NCI-H128 (cell line): ENCODE results near the gene ARNT2.

Experiments
- DNase-seq: peaks from one replicate; lab custom pipeline; 2025; ENCODE audit not compliant: unreplicated experiment; lab: John Stamatoyannopoulos, UW

The ARNT2 gene

DNA sequence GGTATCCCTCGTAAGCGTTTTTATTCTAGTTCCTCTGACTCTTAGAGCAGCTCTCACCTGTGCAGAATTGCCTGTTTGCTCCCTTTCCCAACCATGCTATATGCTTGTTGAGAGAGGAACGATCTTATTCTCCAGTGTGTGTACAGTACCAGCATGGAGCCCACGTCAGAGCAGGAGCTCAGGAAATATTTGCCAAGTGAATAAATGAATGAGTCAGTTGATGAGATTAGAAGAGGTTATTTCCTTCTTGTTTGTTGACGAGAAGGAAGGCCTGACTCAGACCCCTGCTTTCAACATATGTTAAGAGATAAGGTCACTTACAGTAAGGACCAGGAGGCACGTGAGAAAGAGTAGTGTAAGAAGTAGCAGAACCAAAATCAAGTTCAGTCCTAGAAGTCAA, 184.6 kb downstream of the ARNT2 start:
- no peak for DNase-seq

GRCh38 chr15:80590761-80591355, 186.7 kb downstream of the ARNT2 start:
- DNase-seq, result no peak

- no peak for DNase-seq
Observed at GRCh38 chr15:80591471-80591870, 187.3 kb downstream of the ARNT2 start.

DNA sequence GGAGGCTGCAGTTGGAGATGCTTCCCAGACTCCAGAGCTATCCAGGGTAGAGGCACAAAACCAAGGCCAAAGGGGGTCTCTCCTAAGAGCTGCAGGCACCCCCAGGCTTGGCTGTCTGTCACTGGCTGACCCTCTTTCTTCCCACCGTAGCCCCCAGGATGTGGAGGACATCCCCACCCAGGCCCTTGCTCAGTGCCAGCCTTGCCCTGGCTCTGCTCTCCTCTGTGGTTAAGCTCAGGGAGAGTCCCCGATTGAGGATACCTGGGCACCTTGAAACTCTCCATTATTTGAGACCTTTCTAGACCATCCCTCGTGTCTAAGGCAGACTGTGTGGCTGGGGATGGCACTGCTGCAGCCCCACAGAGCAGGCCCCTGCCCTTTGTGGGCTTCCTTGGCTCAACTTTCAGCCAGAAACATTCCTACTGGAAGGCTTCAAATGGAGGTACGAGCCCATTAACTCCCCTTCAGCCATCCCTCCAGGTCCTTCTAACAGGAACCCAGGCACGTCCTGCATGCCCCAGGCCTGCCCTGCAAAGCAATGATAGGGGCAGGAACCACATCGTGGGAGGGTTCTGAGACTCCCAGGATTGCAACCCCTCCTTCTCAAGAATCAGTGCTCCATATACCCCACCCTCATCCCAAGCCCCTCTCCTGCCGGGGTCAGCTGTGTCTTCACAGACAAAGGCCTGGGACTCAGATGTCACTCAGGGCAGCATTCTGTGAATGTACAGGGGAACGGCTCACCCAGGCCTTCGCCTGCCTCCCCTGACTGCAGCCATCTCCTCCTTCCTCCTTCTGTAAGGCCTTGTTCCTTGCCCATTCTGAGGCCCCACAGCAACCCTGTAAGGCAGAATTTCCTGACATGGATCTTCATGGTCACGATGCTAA, 188.0 kb downstream of the ARNT2 start:
- DNase-seq, result no peak

- DNase-seq, result no peak
Observed at GRCh38 chr15:80593486-80594030, 189.4 kb downstream of the ARNT2 start.

DNA sequence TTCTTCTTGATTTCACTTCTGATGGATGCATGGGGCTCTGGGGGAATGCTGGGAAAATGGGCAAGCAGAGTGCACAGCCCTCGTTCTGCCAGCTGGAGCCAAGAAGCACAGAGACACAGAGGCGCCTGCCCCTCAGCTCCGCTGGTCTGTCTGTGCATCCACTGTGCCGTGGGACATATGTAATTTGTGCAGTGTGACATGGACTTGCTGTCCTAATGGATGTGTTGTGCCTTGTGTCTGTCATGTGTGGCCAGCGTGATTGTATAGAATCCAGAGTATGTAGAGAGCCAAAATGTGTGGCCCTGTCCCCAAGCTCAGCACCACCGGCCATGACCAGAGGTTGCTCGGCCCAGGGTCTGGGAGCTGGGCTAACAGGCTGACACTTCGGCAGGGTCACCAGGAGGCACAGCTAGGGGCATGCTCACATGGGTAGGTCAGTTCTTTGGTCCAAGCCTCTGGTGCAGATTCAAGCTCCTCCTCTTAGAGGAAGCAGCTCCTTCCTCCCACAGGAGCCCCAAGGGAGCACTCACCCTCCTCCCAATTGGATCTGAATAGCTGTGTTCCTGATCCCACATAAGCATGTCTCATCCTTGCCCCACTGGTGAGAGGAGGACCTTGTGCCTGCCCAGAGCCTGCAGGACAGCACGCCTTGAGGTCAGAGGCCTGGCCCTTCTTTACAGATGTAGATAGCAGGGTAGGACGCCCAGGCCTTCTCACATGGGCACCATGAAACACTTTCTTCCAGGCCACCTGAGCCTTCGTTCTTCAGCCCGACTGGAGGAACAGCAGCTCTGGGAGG, 190.1 kb downstream of the ARNT2 start:
- no peak for DNase-seq

- no peak for DNase-seq
Observed at GRCh38 chr15:80595396-80595795, 191.2 kb downstream of the ARNT2 start.

GRCh38 chr15:80596521-80596976, 192.4 kb downstream of the ARNT2 start:
- DNase-seq, result no peak

DNA sequence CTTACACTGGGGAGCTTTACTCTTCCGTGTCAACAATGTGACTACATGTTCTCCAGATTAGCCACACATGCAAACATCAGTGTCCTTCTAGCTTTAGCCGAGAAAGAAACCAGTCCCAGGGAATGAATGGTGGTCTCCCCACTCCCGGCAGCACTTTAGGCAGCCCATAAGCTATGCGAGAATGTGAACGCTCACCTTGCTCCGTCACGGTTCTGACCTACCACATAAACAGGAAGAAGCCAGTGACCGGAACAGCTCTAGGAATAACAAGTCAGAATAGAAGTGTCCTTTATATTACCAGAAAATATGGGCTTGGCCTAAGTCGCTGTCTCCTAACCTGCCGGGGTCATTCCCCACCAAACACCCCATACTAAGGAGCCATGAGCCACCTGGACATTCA, 192.9 kb downstream of the ARNT2 start:
- DNase-seq, result no peak

DNA sequence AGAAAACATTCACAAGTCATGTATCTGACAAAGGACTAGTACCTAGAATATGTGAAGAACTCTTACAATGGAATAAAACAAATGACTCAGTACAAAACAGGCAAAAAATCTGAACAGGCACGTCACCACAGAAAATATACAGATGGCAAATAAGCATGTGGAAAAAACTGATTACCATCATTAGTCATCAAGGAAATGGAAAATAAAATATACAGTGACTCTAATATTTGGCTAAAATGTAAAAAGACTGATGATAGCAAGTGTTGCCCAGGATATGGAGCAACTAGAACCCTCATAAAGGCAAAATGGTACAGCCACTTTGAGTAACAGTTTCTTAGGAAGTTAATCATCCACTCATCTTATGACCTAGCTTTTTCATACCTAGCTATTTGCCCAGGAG, 195.2 kb downstream of the ARNT2 start:
- no peak for DNase-seq

DNA sequence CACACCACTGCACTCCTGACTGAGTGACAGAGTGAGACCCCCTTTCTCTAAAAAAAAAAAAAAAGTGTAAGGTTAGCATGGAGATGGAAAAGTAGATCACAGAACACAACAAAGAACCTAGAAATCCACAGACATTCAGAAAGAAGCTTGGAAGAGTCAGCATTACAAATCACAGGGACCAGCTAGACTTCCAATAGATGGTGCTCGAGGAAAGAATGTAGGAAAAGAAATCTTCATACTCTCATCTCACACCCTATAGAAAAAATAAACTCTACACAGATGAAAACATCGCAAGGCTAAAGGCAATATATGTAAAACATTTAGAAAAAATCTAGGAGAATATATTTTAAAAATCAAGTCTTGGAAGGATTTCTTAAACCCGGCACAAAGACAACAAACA, 196.4 kb downstream of the ARNT2 start:
- no peak for DNase-seq

DNA sequence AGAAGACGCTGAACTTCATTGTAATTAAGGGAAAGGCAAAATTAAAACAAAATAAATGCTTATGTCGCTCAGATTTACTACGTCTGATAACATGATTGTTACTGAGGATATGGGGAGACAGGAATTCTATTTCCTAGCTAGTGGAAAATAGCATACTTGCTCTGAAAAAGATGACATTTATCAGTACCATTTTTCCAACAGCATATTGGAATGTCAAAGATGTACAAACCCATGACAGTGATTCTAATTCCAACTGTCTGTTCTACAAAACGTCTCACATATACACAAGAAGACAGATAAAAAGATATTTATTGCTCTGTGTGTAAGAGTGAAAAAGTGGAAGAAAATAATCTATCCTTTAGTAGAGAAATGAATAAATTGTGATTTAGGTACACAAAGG, 197.1 kb downstream of the ARNT2 start:
- DNase-seq, result no peak

DNA sequence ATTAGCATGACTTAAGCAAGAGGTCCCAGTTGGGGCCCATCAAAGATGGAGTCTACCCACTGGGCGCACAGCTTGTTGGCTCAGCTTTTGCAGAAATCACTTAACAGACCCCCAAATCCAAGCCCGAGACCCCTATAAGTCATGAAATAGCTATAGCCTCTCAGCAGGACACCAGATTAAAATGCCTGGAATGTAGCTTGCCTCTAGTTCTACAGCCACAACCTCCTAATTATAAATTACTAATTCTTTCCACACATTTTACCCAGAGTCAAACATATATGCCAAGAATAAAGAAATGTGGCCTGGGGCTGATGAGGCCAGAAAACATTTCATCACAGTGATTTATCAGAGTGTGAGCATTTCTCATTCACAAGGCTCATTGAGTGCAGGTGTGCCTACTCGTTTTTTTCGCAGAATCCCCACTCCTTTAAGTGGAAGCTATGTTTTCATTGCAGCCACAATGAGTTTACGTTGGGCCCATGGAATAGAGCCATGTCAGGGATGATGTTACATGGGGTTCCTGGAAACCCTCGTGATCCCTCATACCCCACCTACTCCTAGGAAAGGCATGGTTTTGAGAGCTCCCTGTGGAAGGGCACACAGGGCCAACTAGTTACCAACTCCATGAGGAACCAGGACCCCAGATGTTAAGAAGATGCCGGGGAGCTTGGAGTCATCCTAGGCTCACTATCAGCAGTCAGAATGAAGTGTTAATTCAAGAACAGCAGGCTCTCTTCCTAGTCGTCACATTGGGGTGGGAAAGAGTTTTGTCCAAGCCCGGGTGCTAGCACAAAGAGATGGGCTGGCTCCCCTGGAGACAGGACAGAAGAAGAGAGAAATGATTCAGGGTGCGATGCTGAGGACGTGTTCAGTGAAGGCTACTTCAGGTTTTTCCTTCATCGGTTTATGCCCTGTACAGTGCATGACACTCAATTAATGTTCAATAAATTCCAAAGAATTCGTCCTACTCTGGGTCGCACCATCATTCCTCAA, 200.7 kb downstream of the ARNT2 start:
- DNase-seq, result no peak

GRCh38 chr15:80605591-80606150, 201.5 kb downstream of the ARNT2 start:
- DNase-seq, result no peak

DNA sequence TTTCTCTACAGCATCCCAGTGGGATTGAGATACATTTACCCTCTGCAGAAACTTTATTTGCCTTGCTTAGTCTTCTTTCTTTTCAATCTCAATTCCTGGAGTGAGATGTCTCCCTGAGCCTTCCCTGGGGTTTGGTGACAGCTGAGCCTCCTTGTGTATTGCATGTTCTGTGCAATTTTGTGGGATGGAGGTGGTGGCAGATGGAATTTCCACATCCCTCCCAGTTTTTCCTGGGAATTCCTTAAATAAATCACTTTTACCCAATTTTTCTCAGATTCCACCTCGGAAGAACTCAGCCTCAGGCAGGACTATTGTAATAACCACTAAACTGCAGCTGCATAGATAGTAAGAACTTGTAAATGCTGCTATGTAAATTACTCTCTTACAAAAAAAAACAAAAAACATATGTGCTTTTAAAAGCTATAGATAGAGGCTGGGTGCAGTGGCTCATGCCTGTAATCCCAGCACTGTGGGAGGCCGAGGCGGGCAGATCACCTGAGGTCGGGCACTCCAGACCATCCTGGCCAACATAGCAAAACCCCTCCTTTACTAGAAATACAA, 202.4 kb downstream of the ARNT2 start:
- no peak for DNase-seq

DNA sequence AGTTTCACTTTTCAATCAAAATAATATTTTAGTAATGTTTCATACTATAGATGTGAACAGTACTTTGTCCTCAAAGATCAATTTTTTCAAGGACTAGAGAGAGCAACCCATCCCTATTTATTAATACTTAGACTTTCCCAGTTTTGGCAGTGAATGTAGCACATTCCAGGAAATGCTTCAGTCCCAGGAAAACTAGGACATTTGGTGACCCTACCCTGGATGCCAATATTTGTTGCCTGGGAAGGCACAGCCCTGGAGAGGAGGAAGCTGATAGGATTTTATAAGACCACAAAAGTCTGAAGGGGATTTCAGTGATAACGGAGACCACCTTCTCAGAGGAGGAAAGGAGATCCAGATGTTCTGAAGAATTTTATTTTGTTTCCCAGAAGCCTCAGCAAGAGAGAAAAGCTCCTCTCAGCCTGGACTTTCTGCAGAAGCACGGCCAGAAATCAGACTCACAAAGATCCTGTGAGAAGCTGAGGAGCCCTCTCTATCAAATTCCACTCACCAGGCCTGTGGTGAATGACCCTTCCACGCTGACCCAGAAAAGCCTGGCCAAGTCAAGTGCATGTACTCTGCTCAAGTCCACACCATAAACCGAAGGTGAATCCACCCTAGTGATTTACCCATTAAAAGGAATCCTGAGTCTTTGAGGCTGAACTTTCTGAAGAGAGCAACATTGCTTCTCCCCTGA, 203.3 kb downstream of the ARNT2 start:
- DNase-seq, result no peak

DNA sequence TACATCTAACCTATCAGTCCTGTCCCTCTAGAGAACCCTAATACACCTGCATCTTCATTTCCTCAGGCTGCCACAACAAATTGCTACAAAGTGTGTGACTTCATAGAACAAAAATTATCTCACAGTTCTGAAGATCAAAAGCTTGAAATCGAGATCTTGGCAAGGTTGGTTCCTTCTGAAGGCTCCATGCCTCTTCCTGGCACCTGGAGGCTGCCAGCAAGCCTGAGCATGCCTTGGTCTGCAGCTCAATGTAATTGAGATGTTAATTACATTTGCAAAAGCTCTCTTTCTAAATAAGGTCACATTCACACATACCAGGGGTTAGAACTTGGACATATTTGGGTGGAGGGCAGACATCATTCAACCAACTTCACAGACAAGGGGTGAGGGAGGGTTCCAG, 204.5 kb downstream of the ARNT2 start:
- DNase-seq, result no peak

DNA sequence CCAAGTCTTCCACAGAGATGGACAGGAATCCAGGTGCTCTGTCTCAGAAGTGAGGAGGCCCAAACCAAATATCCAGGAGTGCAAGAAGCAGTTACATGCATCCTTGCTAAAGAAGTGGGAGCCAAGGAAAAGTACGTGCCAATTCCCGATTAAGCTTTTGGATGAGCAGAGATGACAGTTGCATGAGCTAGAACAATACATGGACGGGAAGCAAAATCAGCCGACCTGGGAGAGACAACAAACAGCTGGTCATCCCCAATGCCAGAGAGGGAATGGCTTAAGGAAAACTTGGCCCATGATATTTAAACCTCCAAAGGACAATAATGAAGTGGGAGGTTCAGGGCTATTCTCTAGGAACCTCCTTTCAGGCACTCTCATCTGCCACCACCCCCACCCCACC, 204.9 kb downstream of the ARNT2 start:
- no peak for DNase-seq

DNA sequence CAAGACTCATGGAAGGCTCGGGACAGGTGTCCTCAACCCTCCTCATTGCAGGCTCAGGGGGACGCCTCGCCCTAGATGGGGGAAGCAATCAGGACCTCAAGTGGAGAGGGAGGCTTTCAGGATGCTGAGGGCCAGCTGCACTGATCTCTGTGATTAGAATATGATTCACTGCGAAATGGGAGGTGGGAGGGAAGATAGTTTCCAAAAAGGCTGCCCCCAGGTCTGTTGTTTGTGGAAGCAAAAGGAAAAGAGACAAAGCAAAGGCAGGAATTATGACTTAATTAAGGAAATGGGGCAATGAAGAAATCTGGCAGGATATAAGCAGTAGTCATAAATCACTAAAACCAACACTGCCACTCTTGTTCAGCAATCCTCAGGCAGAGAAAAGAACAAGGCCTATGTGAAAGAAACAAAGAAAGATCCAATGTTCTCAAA, 205.3 kb downstream of the ARNT2 start:
- DNase-seq, result no peak
